Mononuclear cell (primary cell): Measurements from ENCODE around the gene LRIT1. TPM values are rescaled to one million over a fixed set of nuclear protein-coding genes. Genes with fewer than 3 reads are reported as not detected.

ENCODE experiments used
- H3K27me3 ChIP-seq: 2 replicates; pipeline ENCODE4 v1.6.0; 2011; ENCODE audit warnings: low read length, control low read depth; ENCODE audit not compliant: insufficient read depth
- H3K4me1 ChIP-seq: 2 replicates; pipeline ENCODE4 v1.5.1; 2011; ENCODE audit warnings: mild to moderate bottlenecking, low read length, control low read depth; ENCODE audit not compliant: insufficient read depth
- H3K4me3 ChIP-seq: 2 replicates; pipeline ENCODE4 v1.5.1; 2011; ENCODE audit warnings: mild to moderate bottlenecking, low read length, moderate library complexity
- H3K9me3 ChIP-seq: 2 replicates; pipeline ENCODE4 v1.5.1; 2011; ENCODE audit warnings: low read depth, mild to moderate bottlenecking, control low read depth, low read length
- total RNA-seq: library from RNA; depleted of rRNA; stranded (reverse); fragments of >200 nt; gene quantifications from one replicate; pipeline ENCODE4 v1.2.3, GENCODE V29; 2012

The LRIT1 gene
- total RNA-seq, 1 donor: not detected

DNA sequence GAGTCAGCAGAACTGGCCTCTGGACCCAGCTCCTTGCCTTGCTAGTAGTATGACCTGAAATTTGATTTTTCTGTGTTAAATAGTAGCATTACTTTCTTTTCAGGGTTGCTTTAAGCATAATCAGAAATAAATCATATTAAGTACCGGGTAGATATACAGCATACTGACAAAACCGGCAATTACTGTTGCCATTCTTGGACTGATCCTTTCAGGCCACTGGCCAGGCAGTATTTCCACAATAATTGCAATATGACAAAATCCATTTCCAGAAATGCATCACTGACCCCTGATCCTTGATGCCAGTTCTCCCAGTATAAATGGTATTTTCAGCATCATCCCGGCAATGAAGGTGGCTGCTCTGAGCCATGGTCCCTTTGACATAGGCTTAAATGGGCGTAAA lies 6.9 kb downstream of the LRIT1 start:
- no peaks in the 10 kb centered on the region for H3K4me1 ChIP-seq
- H3K9me3 ChIP-seq: no peaks in the 10 kb centered on the region
- H3K27me3 ChIP-seq: peaks cover 3% of the 10 kb centered on the region
- no peak overlapping the region for H3K4me3 ChIP-seq

- H3K27me3 ChIP-seq: peaks cover 3% of the 10 kb centered on the region
- no peaks in the 10 kb centered on the region for H3K4me1 ChIP-seq
- H3K4me3 ChIP-seq: no peak overlapping the region
- no peaks in the 10 kb centered on the region for H3K9me3 ChIP-seq
Observed at GRCh38 chr10:84233940-84234339, 7.4 kb downstream of the LRIT1 start.

DNA sequence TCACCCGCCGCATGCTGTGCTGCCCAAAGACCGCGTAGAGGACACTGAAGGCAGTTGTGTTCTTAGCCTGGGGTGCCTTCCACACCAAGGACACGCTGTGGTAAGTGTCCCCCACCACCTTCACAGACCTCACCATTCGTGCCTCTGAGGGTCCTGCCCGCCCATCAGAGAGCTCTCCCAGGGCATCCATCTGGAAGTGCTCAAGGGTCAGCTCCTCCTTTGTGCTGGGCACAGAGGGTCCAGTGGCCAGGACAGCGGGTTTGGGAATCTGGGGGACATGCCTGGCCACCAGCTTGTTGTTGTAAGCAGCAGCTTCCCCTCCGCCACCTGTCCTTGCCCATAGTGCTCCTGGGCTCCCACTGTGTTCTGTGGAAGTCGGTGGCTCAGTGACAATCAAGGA lies 9.0 kb downstream of the LRIT1 start:
- no peaks in the 10 kb centered on the region for H3K4me1 ChIP-seq
- H3K4me3 ChIP-seq: no peak overlapping the region
- peaks cover 3% of the 10 kb centered on the region for H3K27me3 ChIP-seq
- H3K9me3 ChIP-seq: no peaks in the 10 kb centered on the region

- Histone ChIP-seq H3K27me3 (no peaks in the 10 kb centered on the region), H3K9me3 (no peaks in the 10 kb centered on the region), H3K4me3 (no peak overlapping the region), H3K4me1 (no peaks in the 10 kb centered on the region)
Observed at GRCh38 chr10:84230359-84230758, 11.0 kb downstream of the LRIT1 start.

DNA sequence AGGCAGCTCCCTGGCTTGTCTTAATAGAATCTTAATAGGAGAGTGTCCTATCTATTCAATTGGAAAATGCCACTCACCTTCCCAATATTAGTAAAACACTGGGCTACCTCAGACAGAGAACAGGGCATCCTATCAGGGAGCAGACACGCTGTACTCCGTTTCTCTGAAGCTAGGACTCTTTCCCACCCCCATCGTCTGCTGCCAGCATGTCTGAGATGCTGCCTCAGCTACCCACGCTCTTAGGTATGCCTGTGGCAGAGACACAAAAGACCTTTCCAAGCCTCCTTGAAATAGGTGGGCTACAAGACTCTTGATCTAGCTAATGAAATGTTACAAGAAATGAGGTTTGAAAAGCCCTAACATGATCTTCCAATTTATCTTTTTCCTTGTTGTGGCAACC lies 13.5 kb downstream of the LRIT1 start:
- no peaks in the 10 kb centered on the region for H3K9me3 ChIP-seq
- no peaks in the 10 kb centered on the region for H3K27me3 ChIP-seq
- H3K4me3 ChIP-seq: no peak overlapping the region
- no peaks in the 10 kb centered on the region for H3K4me1 ChIP-seq

DNA sequence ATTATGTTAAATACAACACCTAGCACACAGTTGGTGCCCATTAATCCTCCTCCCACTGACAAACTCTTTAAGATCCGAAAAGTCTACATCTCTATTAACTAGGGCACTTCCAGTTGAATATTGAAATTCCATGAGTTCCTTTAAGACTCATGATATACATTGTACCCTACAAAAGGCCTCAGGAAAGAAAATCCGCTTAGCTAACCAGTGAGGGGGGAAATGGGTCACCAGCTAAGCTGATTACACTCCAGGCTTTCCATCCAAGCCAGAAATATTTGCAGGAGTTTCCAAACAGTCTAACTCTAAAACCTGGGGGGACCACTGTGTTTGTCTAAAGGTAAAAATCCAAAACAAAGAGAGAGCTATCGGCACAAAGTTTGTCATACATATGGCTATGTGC lies 14.7 kb downstream of the LRIT1 start:
- Histone ChIP-seq H3K27me3 (no peaks in the 10 kb centered on the region), H3K9me3 (no peaks in the 10 kb centered on the region), H3K4me1 (no peaks in the 10 kb centered on the region), H3K4me3 (no peak overlapping the region)

- no peaks in the 10 kb centered on the region for H3K9me3 ChIP-seq
- no peaks in the 10 kb centered on the region for H3K27me3 ChIP-seq
- H3K4me3 ChIP-seq: no peak within 1 kb of the TSS
- H3K4me1 ChIP-seq: no peaks in the 10 kb centered on the region
Observed at GRCh38 chr10:84225427-84226173, 15.7 kb downstream of the LRIT1 start, which contains the start of gene LRIT2. TSS of gene LRIT2 (minus strand) at chr10:84225544. CDS start at chr10:84225520, 24 bp downstream.

GRCh38 chr10:84224411-84225028 lies 16.8 kb downstream of the LRIT1 start:
- no peaks in the 10 kb centered on the region for H3K4me1 ChIP-seq
- no peaks in the 10 kb centered on the region for H3K9me3 ChIP-seq
- no peak overlapping the region for H3K4me3 ChIP-seq
- no peaks in the 10 kb centered on the region for H3K27me3 ChIP-seq

GRCh38 chr10:84221916-84222315 lies 19.4 kb downstream of the LRIT1 start:
- H3K27me3 ChIP-seq: no peaks in the 10 kb centered on the region
- H3K4me3 ChIP-seq: no peak overlapping the region
- no peaks in the 10 kb centered on the region for H3K4me1 ChIP-seq
- no peaks in the 10 kb centered on the region for H3K9me3 ChIP-seq

GRCh38 chr10:84217746-84218145 lies 23.6 kb downstream of the LRIT1 start:
- Histone ChIP-seq H3K9me3 (no peaks in the 10 kb centered on the region), H3K27me3 (no peaks in the 10 kb centered on the region), H3K4me3 (no peak overlapping the region), H3K4me1 (no peaks in the 10 kb centered on the region)

DNA sequence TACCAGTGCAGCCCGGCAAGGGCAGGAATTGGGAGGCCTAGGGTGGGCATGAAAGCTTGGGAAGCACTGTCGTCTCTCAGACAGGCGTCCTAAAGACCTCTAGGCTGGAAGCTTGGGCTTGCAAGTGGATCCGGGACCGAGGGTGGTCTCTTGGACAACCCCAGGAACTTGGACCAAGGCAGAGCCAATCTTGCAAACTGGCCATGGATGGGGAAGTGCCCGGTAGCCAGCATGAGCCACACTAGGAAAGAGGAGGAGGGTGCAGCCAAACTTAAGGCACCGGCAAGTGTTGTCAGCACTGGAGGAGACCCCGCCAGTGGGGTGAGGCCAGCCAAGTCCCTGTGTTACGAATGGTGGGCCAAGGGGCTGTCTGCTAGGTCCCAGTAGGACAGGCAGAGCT lies 24.5 kb downstream of the LRIT1 start:
- Histone ChIP-seq H3K4me3 (no peak overlapping the region), H3K9me3 (no peaks in the 10 kb centered on the region), H3K4me1 (no peaks in the 10 kb centered on the region), H3K27me3 (no peaks in the 10 kb centered on the region)

DNA sequence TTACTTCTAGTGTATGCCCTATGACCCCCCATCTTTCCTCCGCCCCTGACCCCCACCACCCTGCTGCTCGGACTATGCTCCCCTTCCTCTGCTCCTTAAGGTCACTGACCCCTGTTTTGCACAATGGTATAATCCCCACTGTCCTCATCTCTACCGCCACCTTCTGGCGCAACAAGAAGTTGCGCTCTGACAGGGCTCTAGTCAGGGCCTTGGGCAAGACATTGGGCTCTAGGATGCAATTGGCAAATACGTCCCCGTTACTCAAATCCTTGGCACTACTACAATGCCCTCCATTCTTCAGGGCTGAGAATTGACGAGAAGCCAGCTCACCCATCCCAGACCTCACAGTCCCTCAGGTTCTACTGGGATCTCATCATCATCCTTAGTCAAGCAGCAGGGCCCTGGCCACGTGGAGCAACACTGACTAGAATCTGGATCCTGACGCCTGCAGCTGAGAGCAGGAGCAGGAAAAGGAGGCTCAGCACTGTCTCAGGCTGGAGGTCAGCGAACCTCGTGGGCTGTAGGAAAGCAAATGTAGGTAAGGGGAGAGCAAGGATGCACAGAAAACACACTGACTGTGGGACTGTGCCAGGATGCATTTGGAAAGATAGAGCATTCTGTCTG lies 26.6 kb downstream of the LRIT1 start:
- no peak overlapping the region for H3K4me3 ChIP-seq

GRCh38 chr10:84214046-84214572 lies 27.2 kb downstream of the LRIT1 start:
- Histone ChIP-seq H3K4me3 (no peak overlapping the region), H3K9me3 (no peaks in the 10 kb centered on the region), H3K4me1 (no peaks in the 10 kb centered on the region), H3K27me3 (no peaks in the 10 kb centered on the region)

More for the DNA sequence above, 26.6 kb downstream of the LRIT1 start:
- H3K4me1 ChIP-seq: no peaks in the 10 kb centered on the region
- H3K27me3 ChIP-seq: no peaks in the 10 kb centered on the region
- H3K9me3 ChIP-seq: no peaks in the 10 kb centered on the region

DNA sequence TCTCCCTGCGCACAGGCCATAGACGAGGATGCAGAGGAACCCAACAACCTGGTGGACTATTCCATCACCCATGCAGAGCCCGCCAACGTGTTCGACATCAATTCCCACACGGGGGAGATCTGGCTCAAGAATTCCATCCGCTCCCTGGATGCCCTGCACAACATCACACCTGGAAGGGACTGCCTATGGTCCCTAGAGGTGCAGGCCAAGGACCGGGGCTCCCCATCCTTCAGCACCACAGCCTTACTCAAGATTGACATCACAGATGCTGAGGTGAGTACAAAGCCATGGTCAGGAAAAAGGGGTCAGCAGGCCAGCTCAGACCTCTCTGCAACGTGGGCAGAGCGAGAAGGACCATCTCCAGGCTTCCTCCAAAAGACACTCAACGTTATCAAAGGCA lies 28.3 kb downstream of the LRIT1 start:
- H3K27me3 ChIP-seq: no peaks in the 10 kb centered on the region
- H3K4me3 ChIP-seq: no peak overlapping the region
- no peaks in the 10 kb centered on the region for H3K9me3 ChIP-seq
- no peaks in the 10 kb centered on the region for H3K4me1 ChIP-seq

GRCh38 chr10:84212014-84212413 lies 29.3 kb downstream of the LRIT1 start:
- Histone ChIP-seq H3K27me3 (no peaks in the 10 kb centered on the region), H3K4me1 (no peaks in the 10 kb centered on the region), H3K9me3 (no peaks in the 10 kb centered on the region), H3K4me3 (no peak overlapping the region)
